Fibroblast of skin of left biceps (primary cell): ENCODE measurements around the gene PLEKHG4B.
"Not testable (repeated sequence)": the region's sequence is repeated elsewhere in the genome, so short reads cannot be mapped to it uniquely, and the experiment has no call there.

Experiments
- DNase-seq, 2 experiments: peaks; one replicate each; pipeline ENCODE4 v3.0.0-alpha.2; 2013; ENCODE audit warnings: low read depth in 2 of 2

Gene PLEKHG4B

DNA sequence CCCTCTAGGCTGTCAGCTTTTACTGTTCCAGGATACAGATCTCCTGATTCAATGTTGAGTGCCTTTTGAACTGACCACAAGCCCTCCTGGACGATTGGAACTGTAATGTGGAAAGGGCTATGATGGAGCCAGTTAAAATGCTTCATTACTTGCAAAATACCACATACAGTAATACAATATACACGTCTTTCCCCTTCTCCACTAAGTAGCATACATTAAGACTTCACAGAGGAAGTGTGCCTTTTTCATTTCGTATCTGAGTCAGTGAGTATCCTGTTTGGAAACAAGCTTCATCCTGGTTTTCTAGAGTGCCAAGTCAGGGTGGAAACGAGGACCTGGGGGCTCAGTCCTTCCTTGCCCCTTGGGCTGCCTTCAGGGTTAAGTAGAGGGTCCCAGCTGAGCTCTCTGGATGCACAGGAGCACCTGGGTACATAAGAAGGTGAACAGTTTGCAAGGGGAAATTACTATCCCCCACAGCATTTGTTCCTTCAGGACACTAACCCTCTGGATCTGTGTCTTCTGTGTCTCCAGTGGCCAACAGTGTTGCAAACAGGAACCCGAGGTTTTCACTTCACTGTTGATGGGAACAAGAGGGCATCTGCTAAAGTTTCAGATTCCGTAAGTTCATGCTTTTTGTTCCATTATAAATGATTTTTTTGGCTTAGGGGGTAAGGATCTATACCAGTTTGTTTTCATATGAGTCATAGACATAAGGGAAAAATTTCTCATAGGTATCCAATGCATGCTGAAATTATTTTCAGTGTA is 131.2 kb downstream of the PLEKHG4B start:
- DNase-seq = not testable (repeated sequence)

DNA sequence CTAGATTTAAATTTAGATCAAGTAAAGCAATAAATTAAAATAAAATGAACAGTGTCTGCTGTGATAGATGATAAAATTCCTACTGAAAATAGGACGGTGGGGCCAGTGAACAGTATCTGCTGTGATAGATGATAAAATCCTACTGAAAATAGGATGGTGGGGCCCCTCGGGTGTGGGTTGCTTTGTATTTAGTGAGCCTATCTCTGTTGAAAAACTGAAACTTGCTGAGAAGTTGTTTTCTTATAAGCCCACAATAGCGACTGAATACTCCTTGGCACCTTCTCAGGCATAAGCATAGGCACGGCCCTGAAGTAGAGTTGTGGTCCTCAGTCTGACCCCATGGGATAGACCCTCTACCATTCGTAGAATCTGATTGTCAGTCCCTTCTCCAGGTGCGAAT is 131.8 kb downstream of the PLEKHG4B start:
- DNase-seq = no peak

DNA sequence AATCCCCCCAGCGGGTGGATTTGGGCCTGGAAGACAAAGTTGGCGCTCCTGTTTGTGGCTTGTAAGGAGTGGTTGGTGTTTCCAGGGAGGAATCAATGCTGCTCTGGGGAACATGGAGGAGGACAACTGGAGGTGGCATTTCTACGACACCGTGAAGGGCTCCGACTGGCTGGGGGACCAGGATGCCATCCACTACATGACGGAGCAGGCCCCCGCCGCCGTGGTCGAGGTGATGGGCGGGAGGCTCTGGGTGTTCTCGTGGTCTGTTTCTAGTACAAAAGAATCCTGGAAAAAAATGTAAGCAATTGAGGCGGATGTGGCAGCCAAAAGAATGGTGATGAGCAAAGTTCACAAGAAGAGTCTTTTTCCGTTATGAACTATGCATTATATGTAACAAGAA is 133.4 kb downstream of the PLEKHG4B start:
- no peak for DNase-seq

GRCh38 chr5:227375-227774 is 135.4 kb downstream of the PLEKHG4B start:
- not testable (repeated sequence) for DNase-seq

GRCh38 chr5:228886-229285 is 136.9 kb downstream of the PLEKHG4B start:
- DNase-seq = no peak

DNA sequence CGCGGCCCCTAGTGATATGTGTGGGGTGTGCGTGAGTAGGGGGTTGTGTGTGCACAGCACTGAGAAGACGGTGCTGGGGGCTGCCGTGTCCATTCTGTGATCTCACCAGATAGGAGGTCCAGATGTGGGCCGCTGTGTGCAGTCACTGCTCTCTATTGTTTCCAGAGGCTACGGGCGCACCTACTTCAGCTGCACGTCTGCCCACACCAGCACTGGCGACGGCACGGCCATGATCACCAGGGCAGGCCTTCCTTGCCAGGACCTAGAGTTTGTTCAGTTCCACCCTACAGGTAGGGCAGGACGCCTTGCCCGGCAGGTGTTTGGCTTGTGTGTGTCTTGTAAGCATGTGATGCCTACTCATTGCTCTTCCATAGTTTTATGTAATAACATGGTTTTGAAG is 138.7 kb downstream of the PLEKHG4B start:
- no peak for DNase-seq

DNA sequence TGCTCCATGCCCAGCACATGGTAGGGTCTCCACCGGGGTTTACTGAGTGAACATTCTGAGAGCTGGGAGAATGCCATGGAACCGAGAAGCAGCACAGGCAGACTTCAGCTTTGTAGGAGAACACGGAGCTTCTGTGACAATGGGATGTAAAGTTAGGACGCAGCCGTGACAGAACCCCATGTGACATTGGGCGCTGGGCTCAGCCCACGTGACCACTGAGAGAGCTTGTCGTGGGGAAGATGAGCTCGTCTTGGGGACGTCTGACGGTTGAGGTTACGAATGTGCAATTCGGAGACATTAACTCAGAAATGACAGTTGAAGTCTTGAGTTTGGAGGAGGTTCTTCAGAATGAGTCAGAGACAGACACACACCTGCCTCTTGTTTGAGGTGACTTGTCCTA is 139.7 kb downstream of the PLEKHG4B start:
- no peak for DNase-seq

DNA sequence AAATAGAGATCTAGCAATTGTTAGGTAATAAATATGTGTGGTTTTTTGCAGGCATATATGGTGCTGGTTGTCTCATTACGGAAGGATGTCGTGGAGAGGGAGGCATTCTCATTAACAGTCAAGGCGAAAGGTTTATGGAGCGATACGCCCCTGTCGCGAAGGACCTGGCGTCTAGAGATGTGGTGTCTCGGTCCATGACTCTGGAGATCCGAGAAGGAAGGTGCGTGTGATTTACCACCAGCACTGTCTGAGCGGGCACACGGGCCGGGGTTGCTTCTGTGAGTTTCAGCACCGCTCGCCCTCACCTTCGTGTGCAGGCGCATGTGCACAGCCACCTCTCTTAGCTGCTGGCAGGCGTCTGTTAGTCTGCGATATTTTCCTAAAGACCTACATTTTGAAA is 141.5 kb downstream of the PLEKHG4B start:
- not testable (repeated sequence) for DNase-seq

GRCh38 chr5:234450-234849 is 142.5 kb downstream of the PLEKHG4B start:
- DNase-seq = no peak

DNA sequence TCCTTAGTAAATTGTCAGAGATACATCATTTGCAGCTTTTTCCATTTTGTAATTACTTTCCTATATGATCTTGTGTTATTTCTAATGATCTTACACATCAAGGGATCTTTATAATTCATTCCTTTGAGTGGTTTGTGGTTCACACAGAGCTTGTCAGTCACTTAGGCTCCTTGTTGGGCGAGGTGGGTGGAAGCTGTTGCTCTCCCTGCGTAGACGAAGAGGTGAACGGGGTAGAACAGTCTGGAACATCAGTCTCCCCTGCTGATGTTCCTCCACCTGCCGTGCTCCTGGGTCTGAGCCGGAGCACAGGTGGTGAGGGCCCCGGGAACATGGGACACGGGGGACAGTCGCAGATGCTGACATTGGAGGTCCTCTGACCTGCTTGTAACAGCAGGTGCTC is 143.6 kb downstream of the PLEKHG4B start:
- not testable (repeated sequence) for DNase-seq

- not testable (repeated sequence) for DNase-seq
These were observed 146.0 kb downstream of the PLEKHG4B start for GRCh38 chr5:237931-238330.
